ENCODE measurements around the gene CEBPA.

- TF ChIP-seq, protein P1, sequence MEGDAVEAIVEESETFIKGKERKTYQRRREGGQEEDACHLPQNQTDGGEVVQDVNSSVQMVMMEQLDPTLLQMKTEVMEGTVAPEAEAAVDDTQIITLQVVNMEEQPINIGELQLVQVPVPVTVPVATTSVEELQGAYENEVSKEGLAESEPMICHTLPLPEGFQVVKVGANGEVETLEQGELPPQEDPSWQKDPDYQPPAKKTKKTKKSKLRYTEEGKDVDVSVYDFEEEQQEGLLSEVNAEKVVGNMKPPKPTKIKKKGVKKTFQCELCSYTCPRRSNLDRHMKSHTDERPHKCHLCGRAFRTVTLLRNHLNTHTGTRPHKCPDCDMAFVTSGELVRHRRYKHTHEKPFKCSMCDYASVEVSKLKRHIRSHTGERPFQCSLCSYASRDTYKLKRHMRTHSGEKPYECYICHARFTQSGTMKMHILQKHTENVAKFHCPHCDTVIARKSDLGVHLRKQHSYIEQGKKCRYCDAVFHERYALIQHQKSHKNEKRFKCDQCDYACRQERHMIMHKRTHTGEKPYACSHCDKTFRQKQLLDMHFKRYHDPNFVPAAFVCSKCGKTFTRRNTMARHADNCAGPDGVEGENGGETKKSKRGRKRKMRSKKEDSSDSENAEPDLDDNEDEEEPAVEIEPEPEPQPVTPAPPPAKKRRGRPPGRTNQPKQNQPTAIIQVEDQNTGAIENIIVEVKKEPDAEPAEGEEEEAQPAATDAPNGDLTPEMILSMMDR (IDR thresholded peaks at IDR 0.05; ENCODE audit: insufficient read depth, low read depth, low read length) = no peak
- no peak for TF ChIP-seq EZH2 (IDR thresholded peaks at IDR 0.05; ENCODE audit: insufficient read depth, low read length)
Measured at GRCh38 chr19:33339016-33339984, 37.0 kb upstream of the CEBPA start.

Data from astrocyte (in vitro differentiated cells and primary cell).